Posterior cingulate gyrus (tissue), 11 donors: Measurements from ENCODE around the gene ADAMTS9.
A peak's percentile ranks its signal among the peaks of the same experiment; 100 is the strongest.

Experiments used
- DNase-seq, 10 donors: peaks; one replicate each; pipeline versions ENCODE4 v3.0.0 to v3.0.0-alpha.2; 2020 to 2021; ENCODE audit warnings: mixed read lengths in 3 of 10
- intact Hi-C: fragments of 100-400 bp; cut with DNase I; formaldehyde crosslinking; loops from one replicate; pipeline ENCODE4 v1.15.1; 2023

The ADAMTS9 gene

DNA sequence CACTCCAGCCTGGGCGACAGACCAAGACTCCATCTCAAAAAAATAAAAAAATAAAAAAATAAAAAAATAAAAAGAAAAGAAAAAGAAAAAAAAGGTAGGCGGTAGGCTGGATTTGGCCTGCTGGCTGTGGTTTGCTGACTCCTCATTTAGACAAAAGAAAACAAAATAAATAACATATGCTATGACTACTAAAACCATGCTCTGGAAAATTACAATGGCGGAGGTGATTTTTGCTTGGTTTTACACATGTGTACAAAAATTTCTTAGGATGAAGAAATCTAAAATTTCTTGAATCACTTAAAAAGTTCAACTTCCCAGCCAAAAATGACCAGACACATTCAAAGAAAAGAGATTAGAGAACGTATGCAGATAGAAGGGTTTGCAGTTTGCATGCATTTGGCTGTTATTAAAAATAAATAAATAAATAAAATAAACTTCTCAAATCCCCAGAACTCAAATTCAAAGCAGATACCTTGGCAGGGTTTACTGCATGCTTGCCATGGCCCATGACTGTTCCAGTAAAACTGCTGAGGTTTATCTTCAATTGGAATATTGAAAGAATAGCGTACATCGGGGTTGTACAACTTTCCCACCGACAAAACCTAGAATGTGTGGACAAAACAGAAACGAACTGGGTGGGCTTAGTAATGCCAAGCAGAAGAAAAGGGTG lies 65.9 kb downstream of the ADAMTS9 start:
- intact Hi-C loops = no loop called here

DNA sequence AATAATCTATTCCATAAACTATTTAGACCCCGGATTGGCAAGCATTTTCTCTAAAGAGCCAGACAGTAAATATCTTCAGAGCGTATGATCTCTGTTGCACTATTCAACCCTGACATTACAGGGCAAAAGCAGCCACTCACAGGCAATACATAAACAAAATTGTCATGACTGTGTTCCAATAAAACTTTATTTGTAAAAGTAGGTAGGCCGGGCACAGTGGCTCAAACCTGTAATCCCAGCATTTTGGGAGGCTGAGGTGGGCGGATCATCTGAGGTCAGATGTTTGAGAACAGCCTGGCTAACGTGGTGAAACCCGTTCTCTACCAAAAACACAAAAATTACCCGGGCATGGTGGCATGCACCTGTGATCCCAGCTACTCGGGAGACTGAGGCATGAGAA lies 66.5 kb downstream of the ADAMTS9 start:
- no peak for DNase-seq
- intact Hi-C loops = no loop called here

More for the DNA sequence above, 65.9 kb downstream of the ADAMTS9 start:
- no peak for DNase-seq

DNA sequence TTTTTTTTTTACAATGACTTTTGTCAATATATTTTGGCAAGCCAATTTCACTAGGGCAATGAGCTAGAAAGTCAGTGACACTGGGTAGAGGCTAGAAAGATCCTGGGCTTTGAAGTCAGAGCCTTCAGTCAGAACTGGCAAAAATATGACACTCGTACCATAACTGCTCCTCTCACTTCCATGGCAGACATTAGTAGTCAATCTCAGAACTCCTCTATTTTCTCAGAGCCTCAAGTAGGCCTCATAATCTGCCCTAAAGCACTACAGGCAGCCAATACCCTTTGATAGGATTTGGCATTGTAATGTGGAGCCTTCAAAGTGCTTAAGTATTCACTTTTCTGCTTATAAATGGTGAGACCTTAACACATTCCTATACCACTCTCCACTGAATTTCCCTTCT lies 67.8 kb downstream of the ADAMTS9 start:
- intact Hi-C loops = no loop called here
- no peak for DNase-seq

DNA sequence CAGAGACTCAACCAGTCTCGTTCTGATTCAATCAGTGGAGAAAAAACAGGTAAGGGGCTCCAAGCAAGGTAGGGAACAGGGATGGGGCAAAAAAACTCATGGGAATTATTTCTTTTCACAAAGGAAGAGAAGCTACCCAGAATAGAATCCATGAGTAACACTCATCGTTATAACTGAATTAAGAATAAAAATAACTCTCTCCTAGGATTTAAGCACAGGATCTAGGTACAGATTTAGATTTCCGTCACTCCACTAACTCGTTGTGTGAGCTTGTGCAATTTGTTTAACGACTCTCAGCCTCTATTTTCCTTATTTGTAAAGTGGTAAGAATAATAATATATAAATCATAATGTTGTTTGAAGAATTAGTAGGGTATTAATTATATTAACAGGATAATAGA lies 68.6 kb downstream of the ADAMTS9 start:
- intact Hi-C loops = no loop called here
- DNase-seq = no peak

DNA sequence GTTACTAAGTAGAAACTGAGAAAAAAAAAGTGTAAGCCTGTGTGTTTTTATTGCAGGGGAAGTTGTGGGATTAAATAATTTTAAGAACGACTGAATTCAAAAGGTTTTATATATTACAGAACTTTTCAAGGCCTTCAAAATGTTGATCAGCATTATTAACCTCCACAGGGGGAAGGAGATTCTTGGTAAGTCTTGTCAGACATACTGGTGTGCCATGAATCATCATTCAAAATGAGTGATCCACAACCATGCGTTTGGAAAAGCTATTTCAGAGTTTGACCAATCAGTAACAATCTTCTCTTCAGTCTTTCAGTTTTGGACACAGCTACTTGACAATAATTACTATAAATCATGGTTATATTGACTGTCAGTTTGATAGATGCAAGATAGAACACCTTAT lies 70.2 kb downstream of the ADAMTS9 start:
- intact Hi-C loops = no loop called here
- no peak for DNase-seq

DNA sequence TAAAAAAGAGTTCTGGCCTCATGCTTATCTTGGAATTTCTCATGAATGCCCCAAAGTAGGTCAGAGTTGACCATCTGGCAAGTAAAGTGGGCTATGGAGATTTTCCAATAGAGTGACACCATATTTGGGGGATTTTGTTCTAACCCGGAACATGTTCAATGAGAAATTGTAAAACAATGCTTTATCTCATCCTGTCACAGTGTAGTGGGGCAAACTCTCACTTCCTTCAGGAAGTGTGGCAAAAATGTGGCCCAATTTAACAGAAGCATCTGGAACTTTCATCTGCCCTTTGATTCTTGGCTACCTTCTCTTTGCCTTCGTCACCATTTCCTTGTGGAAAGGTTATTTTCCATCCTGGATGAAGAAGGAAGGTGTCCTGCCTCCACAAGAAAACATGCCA lies 70.8 kb downstream of the ADAMTS9 start:
- intact Hi-C loops = no loop called here
- no peak for DNase-seq

DNA sequence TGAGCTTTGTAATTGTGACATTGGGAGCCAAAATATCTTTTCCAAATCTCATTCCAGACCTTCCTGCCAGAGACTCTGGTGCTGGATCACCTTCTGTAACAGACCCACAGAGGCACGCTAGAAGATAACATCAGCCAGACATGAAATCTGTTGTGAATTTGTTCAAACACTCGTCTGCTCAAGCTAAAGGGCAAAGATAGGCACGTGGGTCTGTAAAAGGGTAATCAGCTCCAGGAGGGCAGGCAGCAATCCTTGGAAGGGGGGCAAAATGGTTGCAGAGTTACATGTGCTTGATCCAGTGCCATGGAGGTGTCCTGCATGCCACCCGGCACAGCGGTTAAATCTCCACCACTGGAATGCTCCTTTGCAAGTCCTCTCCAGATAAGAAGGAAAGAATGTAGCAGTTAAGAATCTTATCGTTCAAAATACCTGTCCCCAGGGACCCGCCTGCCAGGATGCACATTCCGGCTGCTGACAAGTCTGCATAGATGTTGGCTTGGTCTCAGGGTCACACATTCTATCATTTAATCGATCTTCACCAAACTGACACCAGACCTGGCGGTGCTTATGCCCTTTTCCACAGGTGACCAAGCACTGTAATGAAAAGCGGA lies 74.8 kb downstream of the ADAMTS9 start:
- DNase-seq = no peak
- intact Hi-C loops = no loop called here

DNA sequence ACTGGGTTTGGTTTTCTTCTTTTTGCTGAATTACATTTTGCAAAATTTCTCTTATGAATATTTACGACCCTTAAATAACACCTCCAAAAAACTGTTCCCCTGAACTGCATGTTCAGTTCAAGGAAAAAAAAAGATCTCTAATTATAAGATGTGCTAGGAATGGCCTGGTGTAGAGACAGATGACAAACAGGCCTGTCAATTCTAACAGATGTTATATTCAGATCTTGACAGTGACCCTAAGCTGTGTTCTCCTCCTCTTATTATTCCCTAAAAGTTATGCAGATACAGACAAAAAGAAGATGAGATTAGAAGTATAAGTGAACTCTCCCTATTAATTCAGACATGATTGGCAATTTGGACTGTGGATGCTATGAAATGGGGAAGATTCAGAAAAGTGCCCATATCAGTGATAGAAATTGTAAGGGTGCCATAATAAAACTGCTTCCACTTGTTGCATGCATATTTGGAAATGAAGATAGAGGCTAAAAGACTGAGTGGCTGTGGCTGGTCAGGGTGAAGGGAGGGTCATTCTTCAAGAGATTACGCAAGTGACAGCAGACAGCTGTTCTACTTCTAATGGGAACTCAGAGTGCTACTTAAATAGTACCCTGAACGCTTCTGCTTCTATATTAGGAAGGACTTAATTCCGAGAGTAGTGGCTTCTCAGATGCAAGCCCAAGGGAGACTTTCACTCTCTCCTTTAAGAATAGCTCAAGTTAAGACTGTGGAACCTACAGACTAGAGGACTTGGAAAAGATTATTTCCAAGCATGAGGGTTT lies 75.5 kb downstream of the ADAMTS9 start:
- intact Hi-C loops = no loop called here
- DNase-seq = no peak

DNA sequence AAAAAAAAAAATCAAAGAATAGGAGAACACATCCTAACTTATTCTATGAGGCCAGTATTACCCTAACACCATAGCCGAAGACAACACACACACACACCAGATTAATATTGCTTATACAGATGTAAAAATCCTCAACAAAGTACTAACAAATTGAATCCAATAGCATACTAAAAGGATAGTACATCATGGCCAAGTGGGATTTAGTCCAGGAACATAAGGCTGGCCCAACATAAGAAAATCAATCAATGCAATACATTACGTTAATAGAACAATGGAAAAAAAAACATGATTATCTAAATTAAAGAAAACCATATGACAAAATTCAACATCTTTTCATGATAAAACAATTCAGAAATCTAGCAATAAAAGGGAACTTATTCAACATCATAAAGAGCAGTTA lies 79.1 kb downstream of the ADAMTS9 start:
- DNase-seq = no peak
- intact Hi-C loops = no loop called here

DNA sequence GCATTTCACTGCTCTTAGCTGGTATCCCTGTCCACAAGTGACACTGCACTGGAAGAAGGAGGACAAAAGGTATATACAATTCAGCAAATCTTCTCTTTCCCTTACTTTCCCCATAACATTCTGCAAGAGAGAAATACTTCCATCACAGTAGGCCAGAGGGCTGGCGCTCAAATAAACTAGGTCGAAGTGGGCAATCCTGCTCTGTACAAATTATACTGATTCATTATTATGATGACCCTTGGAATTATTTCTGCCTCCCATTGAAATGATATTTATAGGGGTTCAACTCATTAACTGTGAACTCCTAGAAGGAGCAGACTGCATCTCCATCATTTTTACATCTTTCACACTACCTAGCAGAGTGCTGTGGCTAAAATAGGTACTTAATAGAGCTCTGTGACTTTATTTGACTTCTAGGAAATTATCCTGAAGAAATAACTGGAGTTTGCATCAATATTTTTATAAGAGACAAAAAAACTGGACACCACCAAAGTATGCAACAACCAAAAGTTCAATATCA lies 80.7 kb downstream of the ADAMTS9 start:
- DNase-seq = no peak
- intact Hi-C loops = no loop called here

DNA sequence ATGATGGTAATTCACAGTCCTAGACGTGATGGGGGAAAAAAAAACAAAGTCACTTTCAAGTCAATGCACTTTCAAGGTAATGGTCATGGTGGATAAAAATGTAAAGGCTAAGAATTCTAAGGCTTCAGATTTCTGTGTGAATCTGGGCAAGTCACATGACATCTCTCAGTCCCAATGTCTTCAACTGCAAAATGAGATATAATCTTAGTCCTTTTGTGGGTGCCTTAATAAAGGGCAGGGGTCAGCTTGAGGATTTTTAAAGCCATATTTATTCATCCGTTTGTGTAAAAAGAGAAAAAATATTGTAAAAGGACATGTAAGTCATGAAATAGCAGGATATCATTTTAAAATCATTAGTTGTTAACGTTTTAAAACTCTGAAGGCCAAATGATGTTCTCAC lies 83.5 kb downstream of the ADAMTS9 start:
- intact Hi-C loops = no loop called here

DNA sequence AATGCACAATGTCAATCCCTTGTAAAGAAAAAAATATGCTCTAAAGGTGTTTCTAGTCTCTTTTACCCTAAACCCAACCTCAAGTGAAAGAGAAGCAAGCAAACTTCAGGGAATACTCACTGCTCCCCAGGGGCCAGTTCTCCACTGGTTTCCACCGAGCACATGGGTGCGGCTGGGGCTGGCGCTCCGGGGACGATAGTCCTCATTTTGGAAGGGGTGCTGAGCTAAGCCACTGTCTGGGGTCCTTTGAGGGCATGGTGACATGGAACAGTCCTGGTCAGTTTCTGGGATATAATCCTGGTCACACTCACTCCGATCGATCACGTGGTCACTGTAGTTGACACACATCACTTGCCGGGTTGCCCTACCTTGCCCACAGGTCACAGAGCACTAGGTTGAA lies 86.0 kb downstream of the ADAMTS9 start:
- peak in 1 of 10 donors; percentile 61 for DNase-seq
- intact Hi-C loops = no loop called here

More for the DNA sequence above, 83.5 kb downstream of the ADAMTS9 start:
- DNase-seq = no peak

DNA sequence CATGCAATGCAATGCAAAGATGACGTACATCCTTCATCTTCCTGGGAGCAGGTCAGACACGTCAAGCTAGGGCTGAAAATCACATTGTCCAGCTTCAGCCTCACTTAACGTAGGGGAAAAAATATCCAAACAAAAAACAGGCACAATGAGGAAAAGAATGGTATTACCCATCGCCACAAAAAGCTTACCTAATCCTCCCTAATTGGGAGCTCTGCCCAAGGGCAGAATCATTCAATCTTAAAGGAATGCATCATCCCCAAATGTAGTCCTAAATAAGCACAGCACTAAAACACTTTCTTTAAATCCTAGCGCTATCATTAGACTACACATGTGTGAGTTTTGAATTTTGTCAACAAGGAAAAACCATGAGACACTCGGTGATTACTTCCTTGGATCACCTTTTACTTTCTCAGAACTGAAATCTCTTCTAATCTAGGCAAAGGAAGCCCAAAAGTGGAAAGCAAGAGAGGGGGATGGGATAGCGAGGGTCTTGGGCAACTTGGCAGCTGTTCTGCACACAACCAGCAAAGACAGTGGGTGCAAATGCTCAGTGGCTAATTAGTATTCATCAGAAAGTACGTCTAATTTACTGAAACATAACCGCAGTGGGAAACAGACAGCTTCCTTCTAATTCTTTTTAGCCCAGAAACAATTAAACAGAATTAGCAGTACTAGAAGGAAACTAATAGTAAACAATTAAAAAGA lies 87.4 kb downstream of the ADAMTS9 start:
- intact Hi-C loops = no loop called here
- DNase-seq = no peak

DNA sequence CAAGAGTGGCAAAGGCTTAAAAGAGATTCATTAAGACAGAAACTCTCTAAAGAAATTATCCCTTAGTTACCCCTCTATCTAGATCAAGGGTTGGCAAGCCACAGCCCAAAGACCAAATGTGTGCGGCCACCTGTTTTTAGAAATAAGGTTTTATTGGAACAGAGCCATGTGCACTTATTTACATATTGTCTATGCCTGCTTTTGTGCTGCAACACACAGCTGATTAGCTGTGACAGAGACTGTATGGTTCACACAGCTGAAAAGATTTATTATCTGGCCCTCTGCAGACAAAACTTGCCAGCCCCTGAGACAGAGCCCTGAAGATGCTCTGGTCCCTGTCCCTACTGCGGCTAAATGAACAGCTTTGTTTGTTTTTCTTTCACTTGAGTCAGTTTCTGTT lies 88.1 kb downstream of the ADAMTS9 start:
- no peak for DNase-seq

DNA sequence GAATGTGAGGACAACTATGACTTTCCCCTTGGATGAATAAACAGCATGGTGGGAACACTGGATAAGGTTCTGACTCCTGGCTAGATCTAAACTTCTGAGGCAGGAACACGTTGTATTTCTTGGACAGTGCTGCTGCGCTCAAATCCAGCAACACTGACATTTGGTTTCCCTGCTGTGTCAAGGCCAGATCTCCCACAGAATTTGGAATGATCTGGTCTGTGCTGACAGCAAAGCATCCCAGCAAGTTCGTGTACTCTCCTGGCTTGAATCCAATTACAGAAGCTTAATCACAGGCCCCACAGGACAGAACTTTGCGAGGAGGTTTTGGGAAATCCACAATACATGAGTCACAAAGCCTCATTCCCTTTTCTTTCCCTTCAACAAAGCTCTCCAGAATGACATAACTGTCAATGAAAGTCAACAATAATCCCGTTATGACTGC lies 92.5 kb downstream of the ADAMTS9 start:
- no peak for DNase-seq
- intact Hi-C loops = no loop called here

More for the DNA sequence above, 88.1 kb downstream of the ADAMTS9 start:
- intact Hi-C loops = no loop called here

DNA sequence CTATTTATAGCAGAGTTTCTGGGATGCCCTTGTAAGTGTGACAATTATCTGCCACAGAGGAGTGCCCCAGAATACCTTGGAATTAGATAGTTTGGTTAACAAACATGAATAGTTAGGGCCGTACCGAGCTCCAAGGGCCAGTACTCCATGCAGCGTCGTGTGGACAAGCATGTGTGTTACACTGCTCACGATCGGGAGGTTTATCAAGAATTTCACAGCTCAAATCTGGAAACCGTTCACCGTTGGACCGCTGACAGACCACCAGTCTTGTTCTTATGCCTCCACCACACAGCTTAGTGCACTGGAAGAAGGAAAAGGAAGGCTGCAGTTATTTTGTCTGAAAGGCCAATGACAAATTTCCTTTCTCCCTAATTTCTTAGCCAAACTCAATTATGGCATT lies 93.7 kb downstream of the ADAMTS9 start:
- intact Hi-C loops = no loop called here
- DNase-seq = no peak

DNA sequence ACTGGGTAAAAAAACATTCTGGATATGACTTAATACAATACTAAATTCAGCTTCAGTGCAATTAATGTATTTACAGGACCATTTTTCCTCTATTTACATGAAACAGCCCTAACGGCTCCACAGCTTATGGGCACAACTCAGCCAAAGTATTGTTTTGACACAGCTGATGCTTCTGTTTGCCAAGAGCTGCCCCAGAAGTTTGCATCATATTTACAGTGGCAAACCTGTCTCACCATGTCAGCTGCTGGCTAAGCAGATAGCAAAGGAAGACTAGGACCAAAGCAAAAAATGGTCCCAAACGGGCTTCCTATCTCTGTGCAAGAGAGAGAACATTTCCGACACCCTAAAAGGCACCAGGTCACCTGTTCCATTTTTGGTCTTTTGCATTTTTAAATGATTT lies 94.5 kb downstream of the ADAMTS9 start:
- intact Hi-C loops = no loop called here
- DNase-seq = no peak

DNA sequence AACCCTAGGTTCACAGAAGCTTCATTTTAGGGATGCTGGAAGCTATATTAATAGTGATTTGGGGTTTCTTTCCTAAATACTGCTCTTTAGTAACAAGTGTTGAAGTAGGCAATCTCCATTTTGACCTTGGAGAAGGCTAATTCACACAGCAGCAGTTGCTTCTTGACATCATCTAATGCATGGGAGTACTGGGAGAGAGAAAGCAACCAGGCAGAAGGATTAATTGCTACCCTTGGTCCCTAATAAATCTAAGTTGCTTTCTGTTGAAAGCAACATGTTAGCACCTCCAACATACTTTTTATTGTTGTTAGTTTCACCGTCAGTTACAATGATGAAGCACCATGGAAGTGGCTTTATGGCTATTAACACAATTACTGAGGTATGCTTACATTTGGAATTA lies 96.2 kb downstream of the ADAMTS9 start:
- intact Hi-C loops = no loop called here

DNA sequence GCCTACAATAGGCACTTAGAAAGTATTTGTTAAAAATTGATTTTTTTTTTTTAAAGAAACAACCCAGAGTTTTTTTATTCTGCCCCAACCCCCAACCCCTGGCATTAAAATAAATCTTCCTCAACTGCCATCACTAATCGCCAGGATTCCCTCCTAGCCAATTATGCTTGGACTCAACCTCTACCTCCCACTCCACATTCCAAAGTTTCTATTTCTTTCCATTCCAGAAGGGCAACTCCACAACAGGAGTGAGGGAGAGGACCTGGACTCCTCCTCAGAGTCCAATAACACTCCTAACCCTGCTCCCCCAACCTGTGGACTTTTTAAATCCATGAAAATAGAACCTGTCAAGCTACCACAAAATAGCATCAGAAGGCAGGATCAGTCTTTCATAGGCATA lies 99.4 kb downstream of the ADAMTS9 start:
- intact Hi-C loops = no loop called here
- no peak for DNase-seq

More for the DNA sequence above, 96.2 kb downstream of the ADAMTS9 start:
- no peak for DNase-seq

DNA sequence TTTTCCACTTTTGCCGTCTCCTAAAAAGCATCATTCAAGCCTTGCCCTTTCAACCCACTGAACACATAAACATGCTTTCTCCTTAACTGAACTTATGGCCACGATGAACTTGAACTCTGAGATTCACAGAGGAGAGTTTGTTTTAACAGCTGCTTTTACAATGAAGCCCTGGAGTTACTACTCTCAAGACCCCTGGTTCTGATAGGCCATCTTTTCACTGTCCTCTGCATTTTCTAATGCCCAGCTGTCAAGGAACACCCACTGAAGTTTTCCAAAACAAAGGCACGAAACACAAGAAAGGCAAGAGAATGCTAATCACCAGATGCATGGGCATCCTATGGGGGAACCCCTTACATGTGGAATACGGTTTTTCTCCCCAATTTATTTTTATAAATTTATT lies 100.8 kb downstream of the ADAMTS9 start:
- no peak for DNase-seq
- intact Hi-C loops = no loop called here

DNA sequence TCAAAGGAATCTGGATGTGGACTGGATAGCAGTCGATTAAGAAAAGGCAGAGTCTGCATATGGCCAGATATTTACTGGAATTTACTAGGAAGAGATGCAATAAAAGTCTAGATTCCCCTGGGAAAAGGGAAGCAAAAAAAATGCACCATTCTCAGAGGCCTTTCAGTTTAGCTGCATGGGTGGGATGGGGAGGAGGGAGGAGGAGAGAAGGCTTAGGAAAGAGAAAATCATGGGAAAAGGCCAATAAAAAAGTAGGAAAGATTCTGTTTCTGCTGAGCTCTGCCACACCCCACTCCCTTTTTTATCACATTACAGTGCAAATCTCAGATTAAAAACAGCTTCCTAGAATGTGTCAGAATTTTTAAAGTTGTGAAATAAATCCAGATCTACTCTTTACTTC lies 103.6 kb downstream of the ADAMTS9 start:
- intact Hi-C loops = no loop called here
- no peak for DNase-seq
